Liver (tissue), 9 donors: Measurements from ENCODE around the gene SMYD3. TPM values are rescaled to one million over a fixed set of nuclear protein-coding genes. Genes with fewer than 3 reads are reported as not detected.

Source experiments
- DNase-seq: peaks from one replicate; pipeline ENCODE4 v3.0.0-alpha.2; 2017; ENCODE audit warnings: low spot score
- H3K27ac ChIP-seq, 2 donors: one replicate each; pipeline ENCODE4 v1.7.0; 2013; ENCODE audit warnings: inconsistent platforms in 2 of 2, low read length in 2 of 2, control low read depth in 1 of 2, low read depth in 1 of 2, mild to moderate bottlenecking in 1 of 2
- H3K27me3 ChIP-seq, 4 donors: one replicate each; pipeline versions ENCODE4 v1.6.1 to v1.7.0; 2013; ENCODE audit warnings: low read length in 3 of 4, inconsistent platforms in 1 of 4, mild to moderate bottlenecking in 1 of 4, moderate library complexity in 1 of 4; ENCODE audit not compliant: control insufficient read depth in 4 of 4, insufficient read depth in 4 of 4
- H3K36me3 ChIP-seq, 4 donors: one replicate each; pipeline versions ENCODE4 v1.6.1 to v1.7.0; 2013; ENCODE audit warnings: low read length in 3 of 4, mild to moderate bottlenecking in 3 of 4, low read depth in 1 of 4, moderate library complexity in 1 of 4; ENCODE audit not compliant: control insufficient read depth in 4 of 4, insufficient read depth in 3 of 4
- H3K4me1 ChIP-seq, 4 donors: one replicate each; pipeline versions ENCODE4 v1.6.1 to v1.7.0; 2013; ENCODE audit warnings: low read length in 3 of 4, mild to moderate bottlenecking in 3 of 4, moderate library complexity in 1 of 4; ENCODE audit not compliant: control insufficient read depth in 4 of 4, insufficient read depth in 4 of 4
- H3K4me3 ChIP-seq, 3 donors: one replicate each; pipeline versions ENCODE4 v1.6.1 to v1.7.0; 2013; ENCODE audit warnings: low read length in 3 of 3, control low read depth in 1 of 3, low read depth in 1 of 3, mild to moderate bottlenecking in 1 of 3
- H3K9ac ChIP-seq, 2 donors: one replicate each; pipeline ENCODE4 v1.7.0; 2013; ENCODE audit warnings: low read length in 2 of 2, mild to moderate bottlenecking in 2 of 2, moderate library complexity in 2 of 2, control low read depth in 1 of 2, low read depth in 1 of 2
- H3K9me3 ChIP-seq, 4 donors: one replicate each; pipeline versions ENCODE4 v1.6.1 to v1.7.0; 2013; ENCODE audit warnings: low read length in 3 of 4; ENCODE audit not compliant: control insufficient read depth in 4 of 4
- EGR1 ChIP-seq, 2 donors: IDR thresholded peaks; 2 replicates each; pipeline ENCODE4 v1.6.1; 2016 to 2018; ENCODE audit warnings: antibody characterized with exemption in 2 of 2, low read depth in 2 of 2
- FOXA1 ChIP-seq: IDR thresholded peaks from 2 replicates; pipeline ENCODE4 v1.6.1; 2016; ENCODE audit warnings: antibody characterized with exemption
- FOXA2 ChIP-seq: IDR thresholded peaks from 2 replicates; pipeline ENCODE4 v1.6.1; 2016; ENCODE audit warnings: antibody characterized with exemption
- GABPA ChIP-seq, 2 donors: IDR thresholded peaks in 1 of 2; conservative IDR thresholded peaks in 1 of 2; 2 replicates each; pipeline ENCODE4 v1.6.1; 2016; ENCODE audit warnings: antibody characterized with exemption in 2 of 2, mild to moderate bottlenecking in 1 of 2, moderate library complexity in 1 of 2
- HNF4A ChIP-seq, 2 donors: conservative IDR thresholded peaks; 2 replicates each; pipeline ENCODE4 v1.6.1; 2016; ENCODE audit warnings: antibody characterized with exemption in 2 of 2, mild to moderate bottlenecking in 2 of 2
- HNF4G ChIP-seq: IDR thresholded peaks from 2 replicates; pipeline ENCODE4 v1.6.1; 2016; ENCODE audit warnings: antibody characterized with exemption
- JUND ChIP-seq, 2 donors: IDR thresholded peaks; 2 replicates each; pipeline ENCODE4 v1.6.1; 2016; ENCODE audit warnings: antibody characterized with exemption in 2 of 2
- NR2F2 ChIP-seq: IDR thresholded peaks from 2 replicates; pipeline ENCODE4 v1.6.1; 2016; ENCODE audit warnings: antibody characterized with exemption
- RAD21 ChIP-seq, 2 donors: IDR thresholded peaks; 2 replicates each; pipeline ENCODE4 v1.6.1; 2016; ENCODE audit warnings: antibody characterized with exemption in 2 of 2, mild to moderate bottlenecking in 2 of 2
- RXRA ChIP-seq, 2 donors: IDR thresholded peaks; 2 replicates each; pipeline ENCODE4 v1.6.1; 2017 to 2018; ENCODE audit warnings: antibody characterized with exemption in 2 of 2, mild to moderate bottlenecking in 1 of 2
- SP1 ChIP-seq: IDR thresholded peaks from 2 replicates; pipeline ENCODE4 v1.6.1; 2018; ENCODE audit warnings: antibody characterized with exemption, mild to moderate bottlenecking
- TAF1 ChIP-seq: conservative IDR thresholded peaks from 2 replicates; pipeline ENCODE4 v1.6.1; 2016; ENCODE audit warnings: antibody characterized with exemption, mild to moderate bottlenecking
- YY1 ChIP-seq: IDR thresholded peaks from 2 replicates; pipeline ENCODE4 v1.6.1; 2016; ENCODE audit warnings: antibody characterized with exemption, mild to moderate bottlenecking
- WGBS: extraction: QIAGEN DNeasy Blood & Tissue Kit; methylation state at CpG from one replicate; pipeline ENCODE4 v1.1.7; 2013; 5-methylcytosine and 5-hydroxymethylcytosine counted together
- polyA plus RNA-seq, 2 donors: library from polyadenylated mRNA; stranded (reverse) in 1 of 2; unstranded in 1 of 2; fragments of 200-250 nt in 1 of 2; fragments of >200 nt in 1 of 2; fragmentation: Nextera tagmentation in 1 of 2; extraction: Ambion mirVana in 1 of 2; gene quantifications; one replicate each; pipeline versions ENCODE4 v1.2.1 to v1.2.3, GENCODE V29; 2013 to 2015
- total RNA-seq, 2 donors: library from RNA; depleted of rRNA; stranded (reverse); fragments of >200 nt; gene quantifications; one replicate each; pipeline ENCODE4 v1.2.3, GENCODE V29; 2014
- TF ChIP-seq, protein P1 (sequence below): IDR thresholded peaks from 2 replicates; pipeline ENCODE4 v1.6.1; 2016; ENCODE audit warnings: antibody characterized with exemption
- TF ChIP-seq, protein P2 (sequence below): fragments of 150-350 bp; IDR thresholded peaks from 2 replicates; pipeline ENCODE4 v1.5.1; 2017; ENCODE audit warnings: improper control_type of control experiment, low read depth, low read length; ENCODE audit not compliant: missing input control
- TF ChIP-seq, protein P3 (sequence below): IDR thresholded peaks from 2 replicates; pipeline ENCODE4 v1.6.1; 2016; ENCODE audit warnings: antibody characterized with exemption
- TF ChIP-seq, protein P4 (sequence below): IDR thresholded peaks from 2 replicates; pipeline ENCODE4 v1.6.1; 2016; ENCODE audit warnings: antibody characterized with exemption
- donor health status: healthy.
- donor health status: healthy.
- donor health status: healthy.
- donor health status: healthy.
- donor health status: healthy.

Gene SMYD3
- total and polyA plus RNA-seq, 4 donors, result 3.1 to 9.1 (median 8.0) TPM

DNA sequence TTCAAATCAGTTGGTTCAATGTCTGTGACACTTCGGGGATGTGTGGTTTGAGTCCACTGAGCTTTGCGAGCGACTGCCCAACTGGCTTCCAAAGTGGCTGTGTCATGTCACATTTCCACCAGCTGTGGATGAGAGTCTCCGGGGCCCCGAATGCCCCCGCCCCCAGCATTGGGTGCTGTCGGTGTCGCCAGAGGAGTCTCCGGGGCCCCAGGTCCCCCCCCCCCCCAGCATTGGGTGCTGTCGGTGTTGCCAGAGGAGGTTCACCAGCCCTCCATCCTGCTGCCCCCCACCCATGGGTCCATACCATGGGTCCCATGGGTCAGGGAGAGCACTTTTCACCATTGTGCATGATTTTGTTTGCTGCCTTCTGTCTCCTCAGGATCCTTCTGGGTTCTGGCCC lies 9.0 kb upstream of the SMYD3 start:
- H3K9me3 ChIP-seq, result peaks cover 9 to 23% (median 14%) of the 10 kb centered on the region in 4 donors
- no peak for DNase-seq
- WGBS, result 96% methylated on average over 10 of the region's 10 CpGs
- H3K4me1 ChIP-seq, result no peaks in the 10 kb centered on the region
- H3K27me3 ChIP-seq, result no peaks in the 10 kb centered on the region
- H3K9ac ChIP-seq, result no peak overlapping the region
- H3K4me3 ChIP-seq, result no peak overlapping the region
- H3K27ac ChIP-seq, result no peak overlapping the region
- H3K36me3 ChIP-seq, result no peaks in the 10 kb centered on the region
- TF ChIP-seq FOXA2 (no peak), NR2F2 (no peak), TAF1 (no peak), FOXA1 (no peak), HNF4A (conservative IDR thresholded peaks at IDR 0.05) (no peak), SP1 (no peak)
- TF ChIP-seq, protein P1, sequence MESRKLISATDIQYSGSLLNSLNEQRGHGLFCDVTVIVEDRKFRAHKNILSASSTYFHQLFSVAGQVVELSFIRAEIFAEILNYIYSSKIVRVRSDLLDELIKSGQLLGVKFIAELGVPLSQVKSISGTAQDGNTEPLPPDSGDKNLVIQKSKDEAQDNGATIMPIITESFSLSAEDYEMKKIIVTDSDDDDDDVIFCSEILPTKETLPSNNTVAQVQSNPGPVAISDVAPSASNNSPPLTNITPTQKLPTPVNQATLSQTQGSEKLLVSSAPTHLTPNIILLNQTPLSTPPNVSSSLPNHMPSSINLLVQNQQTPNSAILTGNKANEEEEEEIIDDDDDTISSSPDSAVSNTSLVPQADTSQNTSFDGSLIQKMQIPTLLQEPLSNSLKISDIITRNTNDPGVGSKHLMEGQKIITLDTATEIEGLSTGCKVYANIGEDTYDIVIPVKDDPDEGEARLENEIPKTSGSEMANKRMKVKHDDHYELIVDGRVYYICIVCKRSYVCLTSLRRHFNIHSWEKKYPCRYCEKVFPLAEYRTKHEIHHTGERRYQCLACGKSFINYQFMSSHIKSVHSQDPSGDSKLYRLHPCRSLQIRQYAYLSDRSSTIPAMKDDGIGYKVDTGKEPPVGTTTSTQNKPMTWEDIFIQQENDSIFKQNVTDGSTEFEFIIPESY, result no peak

DNA sequence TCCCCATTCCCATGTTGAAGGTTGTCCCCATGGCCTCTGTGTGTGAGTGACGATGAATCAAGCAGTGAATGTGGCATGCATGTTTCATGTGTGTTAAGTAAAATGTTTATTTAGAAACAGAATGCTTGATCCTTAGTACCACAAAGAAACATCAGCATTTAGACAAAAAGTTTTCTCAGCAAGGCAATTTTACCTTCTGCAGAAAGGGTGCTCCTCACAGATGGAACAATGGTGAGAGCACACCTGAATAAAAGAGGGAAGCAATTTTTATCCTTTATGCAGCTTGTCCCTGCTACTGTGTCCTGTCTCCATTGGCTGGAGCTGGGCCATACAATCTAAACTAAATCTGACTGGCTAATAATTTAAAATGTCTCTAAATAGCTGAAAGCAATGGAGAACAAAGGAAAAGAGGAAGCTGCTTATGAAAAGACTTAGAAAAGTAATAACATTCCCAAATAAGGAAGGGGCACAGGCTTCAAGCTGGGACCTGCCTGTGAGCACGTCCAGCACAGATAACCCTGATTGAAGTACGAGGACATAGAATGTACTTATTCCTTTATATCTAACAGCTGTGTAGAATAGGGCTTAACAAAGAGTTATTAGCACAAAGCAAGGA lies 8.4 kb upstream of the SMYD3 start:
- no peaks in the 10 kb centered on the region for H3K27me3 ChIP-seq
- DNase-seq, result no peak
- H3K9ac ChIP-seq, result no peak overlapping the region
- H3K4me3 ChIP-seq, result no peak overlapping the region
- 80% methylated on average over 3 of the region's 3 CpGs for WGBS
- TF ChIP-seq JUND (IDR thresholded peaks at IDR 0.05) (no peak), YY1 (no peak), HNF4G (no peak), HNF4A (conservative IDR thresholded peaks at IDR 0.05) (no peak), EGR1 (IDR thresholded peaks at IDR 0.05; ENCODE audit: low read depth in 2 of 2) (no peak)
- peaks cover 9 to 23% (median 14%) of the 10 kb centered on the region in 4 donors for H3K9me3 ChIP-seq
- no peak overlapping the region for H3K27ac ChIP-seq
- no peaks in the 10 kb centered on the region for H3K36me3 ChIP-seq
- no peaks in the 10 kb centered on the region for H3K4me1 ChIP-seq

DNA sequence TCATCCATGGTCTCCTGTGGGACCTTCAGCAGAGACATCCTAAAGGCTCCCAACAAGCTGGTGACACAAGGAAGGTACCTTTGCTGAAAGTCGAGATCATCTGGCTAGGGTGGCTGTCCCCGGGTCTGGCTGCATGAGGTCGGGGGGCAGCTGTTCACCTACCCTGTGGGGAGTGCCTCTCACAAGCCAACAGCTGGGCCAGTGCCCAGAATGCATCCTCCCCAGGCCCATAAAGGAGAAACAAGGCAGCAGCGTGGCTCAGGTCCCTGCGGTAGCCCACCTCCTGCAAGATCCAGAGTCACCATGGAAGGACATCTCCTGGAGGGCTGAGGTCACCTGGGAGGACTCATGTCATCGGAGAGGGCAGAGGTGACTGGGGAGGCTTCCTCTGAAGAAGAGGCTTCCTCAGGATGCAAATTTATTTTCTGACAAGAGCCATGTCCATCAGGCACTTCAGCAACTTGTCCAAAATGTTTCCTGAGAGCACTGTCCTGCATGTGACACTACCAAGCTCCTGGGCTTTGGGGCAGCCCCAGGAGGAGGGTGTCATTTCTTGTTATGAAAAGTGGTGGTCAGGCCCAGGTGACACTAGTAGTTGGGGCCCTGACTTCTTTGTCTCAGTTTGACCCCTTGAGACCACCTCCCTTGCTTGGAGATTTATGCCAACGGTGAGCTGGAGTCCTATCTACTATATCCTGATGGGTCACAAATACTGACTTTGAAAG lies 6.7 kb upstream of the SMYD3 start:
- no peaks in the 10 kb centered on the region for H3K4me1 ChIP-seq
- no peaks in the 10 kb centered on the region for H3K27me3 ChIP-seq
- H3K36me3 ChIP-seq, result no peaks in the 10 kb centered on the region
- DNase-seq, result no peak
- H3K27ac ChIP-seq, result no peak overlapping the region
- 93% methylated on average over 7 of the region's 7 CpGs for WGBS
- no peak overlapping the region for H3K9ac ChIP-seq
- H3K4me3 ChIP-seq, result no peak overlapping the region
- H3K9me3 ChIP-seq, result peaks cover 9 to 23% (median 14%) of the 10 kb centered on the region in 4 donors
- no peak for TF ChIP-seq FOXA2
- TF ChIP-seq NR2F2, result no peak
- TF ChIP-seq EGR1 (IDR thresholded peaks at IDR 0.05; ENCODE audit: low read depth in 2 of 2), result no peak
- TF ChIP-seq FOXA1, result no peak
- TF ChIP-seq, protein P2, sequence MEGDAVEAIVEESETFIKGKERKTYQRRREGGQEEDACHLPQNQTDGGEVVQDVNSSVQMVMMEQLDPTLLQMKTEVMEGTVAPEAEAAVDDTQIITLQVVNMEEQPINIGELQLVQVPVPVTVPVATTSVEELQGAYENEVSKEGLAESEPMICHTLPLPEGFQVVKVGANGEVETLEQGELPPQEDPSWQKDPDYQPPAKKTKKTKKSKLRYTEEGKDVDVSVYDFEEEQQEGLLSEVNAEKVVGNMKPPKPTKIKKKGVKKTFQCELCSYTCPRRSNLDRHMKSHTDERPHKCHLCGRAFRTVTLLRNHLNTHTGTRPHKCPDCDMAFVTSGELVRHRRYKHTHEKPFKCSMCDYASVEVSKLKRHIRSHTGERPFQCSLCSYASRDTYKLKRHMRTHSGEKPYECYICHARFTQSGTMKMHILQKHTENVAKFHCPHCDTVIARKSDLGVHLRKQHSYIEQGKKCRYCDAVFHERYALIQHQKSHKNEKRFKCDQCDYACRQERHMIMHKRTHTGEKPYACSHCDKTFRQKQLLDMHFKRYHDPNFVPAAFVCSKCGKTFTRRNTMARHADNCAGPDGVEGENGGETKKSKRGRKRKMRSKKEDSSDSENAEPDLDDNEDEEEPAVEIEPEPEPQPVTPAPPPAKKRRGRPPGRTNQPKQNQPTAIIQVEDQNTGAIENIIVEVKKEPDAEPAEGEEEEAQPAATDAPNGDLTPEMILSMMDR, result no peak
- TF ChIP-seq HNF4A (conservative IDR thresholded peaks at IDR 0.05), result no peak
- TF ChIP-seq, protein P3, sequence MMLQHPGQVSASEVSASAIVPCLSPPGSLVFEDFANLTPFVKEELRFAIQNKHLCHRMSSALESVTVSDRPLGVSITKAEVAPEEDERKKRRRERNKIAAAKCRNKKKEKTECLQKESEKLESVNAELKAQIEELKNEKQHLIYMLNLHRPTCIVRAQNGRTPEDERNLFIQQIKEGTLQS, result no peak
- TF ChIP-seq GABPA (IDR thresholded peaks at IDR 0.05 in 1 of 2, conservative IDR thresholded peaks at IDR 0.05 in 1 of 2), result no peak
- TF ChIP-seq, protein P1, result no peak
- TF ChIP-seq RAD21 (IDR thresholded peaks at IDR 0.05), result no peak
- TF ChIP-seq, protein P4, sequence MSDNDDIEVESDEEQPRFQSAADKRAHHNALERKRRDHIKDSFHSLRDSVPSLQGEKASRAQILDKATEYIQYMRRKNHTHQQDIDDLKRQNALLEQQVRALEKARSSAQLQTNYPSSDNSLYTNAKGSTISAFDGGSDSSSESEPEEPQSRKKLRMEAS, result no peak
- TF ChIP-seq HNF4G, result no peak
- TF ChIP-seq SP1, result no peak
- TF ChIP-seq RXRA (IDR thresholded peaks at IDR 0.05), result no peak
